HCT116 (cell line): ENCODE data around the gene STK4. TPM values are rescaled to one million over a fixed set of nuclear protein-coding genes. Genes with fewer than 3 reads are reported as not detected.

Source experiments
- ATAC-seq: fragments of 200-7000 bp; cut with Tn5 transposase; 2 replicates; pipeline ENCODE4 v1.9.1; 2020; ENCODE audit warnings: mild to moderate bottlenecking, moderate library complexity
- BruUV-seq: library from RNA; stranded (reverse); fragments of 400-500 nt; replicated peaks from 2 replicates; lab custom pipeline; 2021; lab: Mats Ljungman, UMichigan
- CTCF ChIA-PET: fragments of 300-600 bp; sonication (Branson Sonifier 250); formaldehyde crosslinking; loops from one replicate; lab custom pipeline; 2021; ENCODE audit warnings: antibody characterized with exemption; lab: Charles Lee
- POLR2A ChIA-PET: fragments of 300-600, 350-600 bp; sonication (Branson Sonifier 250); formaldehyde crosslinking; loops from one replicate; lab custom pipeline; 2021; ENCODE audit warnings: antibody characterized with exemption; lab: Charles Lee
- RAD21 ChIA-PET, 2 experiments: fragments of 300-600 bp; sonication (Branson Sonifier 250); formaldehyde crosslinking; loops; one replicate each; lab custom pipeline; 2023; ENCODE audit warnings: low total read pairs in 2 of 2; ENCODE audit not compliant: uncharacterized antibody in 2 of 2, unreplicated experiment in 2 of 2, low non-redundant PET in 1 of 2; lab: Charles Lee
- DNase-seq: peaks from one replicate; pipeline ENCODE4 v3.0.0-alpha.2; 2010; ENCODE audit warnings: low read depth, low spot score
- H2AFZ ChIP-seq: fragments of 200-600 bp; shearing (Covaris generic), sonication (generic); 2 replicates; pipeline ENCODE4 v1.6.1; 2017; ENCODE audit warnings: low read depth, mixed run types, mixed read lengths, antibody characterized with exemption, low read length; ENCODE audit not compliant: poor library complexity, severe bottlenecking
- H3K27ac ChIP-seq: 2 replicates; pipeline ENCODE4 v1.5.1; 2012; ENCODE audit warnings: low read depth, low read length
- H3K27me3 ChIP-seq: fragments of 200-600 bp; sonication (generic); 2 replicates; pipeline ENCODE4 v1.6.1; 2016; ENCODE audit warnings: mixed run types, low read length, mixed read lengths; ENCODE audit not compliant: insufficient read depth
- H3K36me3 ChIP-seq, 2 experiments: fragments of 200-500 bp in 1 of 2; fragments of 200-600 bp in 1 of 2; sonication (Bioruptor generic) in 1 of 2; sonication (generic) in 1 of 2; 2 replicates each; pipeline versions ENCODE4 v1.5.1 to v1.6.1; 2014 to 2016; ENCODE audit warnings: low read length in 2 of 2, inconsistent platforms in 1 of 2, mixed read lengths in 1 of 2, mixed run types in 1 of 2; ENCODE audit not compliant: insufficient read depth in 2 of 2, control insufficient read depth in 1 of 2
- H3K4me1 ChIP-seq, 2 experiments: fragments of 200-600 bp in 1 of 2; sonication (generic) in 1 of 2; 2 replicates each; pipeline versions ENCODE4 v1.5.1 to v1.6.1; 2012 to 2017; ENCODE audit warnings: low read length in 2 of 2, inconsistent platforms in 1 of 2, mild to moderate bottlenecking in 1 of 2, mixed read lengths in 1 of 2, mixed run types in 1 of 2, moderate library complexity in 1 of 2; ENCODE audit not compliant: insufficient read depth in 2 of 2, control insufficient read depth in 1 of 2
- H3K4me2 ChIP-seq: fragments of 200-600 bp; sonication (generic); 2 replicates; pipeline ENCODE4 v1.6.1; 2017; ENCODE audit warnings: mixed run types, low read length, mixed read lengths
- H3K4me3 ChIP-seq, 2 experiments: fragments of 200-600 bp in 1 of 2; sonication (generic) in 1 of 2; replicated peaks in 1 of 2; 2 replicates each; pipeline ENCODE4 v1.5.1; 2011 to 2016; ENCODE audit warnings: low read length in 2 of 2, control low read depth in 1 of 2, low read depth in 1 of 2, mild to moderate bottlenecking in 1 of 2, mixed read lengths in 1 of 2, mixed run types in 1 of 2
- H3K79me2 ChIP-seq: fragments of 200-600 bp; sonication (generic); 2 replicates; pipeline ENCODE4 v1.6.1; 2017; ENCODE audit warnings: mild to moderate bottlenecking, mixed run types, low read length, moderate library complexity, mixed read lengths; ENCODE audit not compliant: insufficient read depth
- H3K9ac ChIP-seq: fragments of 200-600 bp; sonication (generic); 2 replicates; pipeline ENCODE4 v1.6.1; 2016; ENCODE audit warnings: low read length, mixed read lengths
- H3K9me2 ChIP-seq: fragments of 200-600 bp; sonication (generic), shearing (Covaris generic); 2 replicates; pipeline ENCODE4 v1.6.1; 2017; ENCODE audit warnings: mixed run types, mild to moderate bottlenecking, moderate library complexity; ENCODE audit not compliant: insufficient read depth
- H3K9me3 ChIP-seq, 2 experiments: fragments of 200-500 bp in 1 of 2; fragments of 200-600 bp in 1 of 2; sonication (Bioruptor generic) in 1 of 2; sonication (generic) in 1 of 2; 2 replicates each; pipeline ENCODE4 v1.6.1; 2014 to 2017; ENCODE audit warnings: low read length in 2 of 2, mixed read lengths in 2 of 2, inconsistent platforms in 1 of 2, low read depth in 1 of 2, mild to moderate bottlenecking in 1 of 2, mixed run types in 1 of 2, moderate library complexity in 1 of 2; ENCODE audit not compliant: control insufficient read depth in 1 of 2, insufficient read depth in 1 of 2
- H4K20me1 ChIP-seq: fragments of 200-600 bp; sonication (generic), shearing (Covaris generic); 2 replicates; pipeline ENCODE4 v1.6.1; 2017; ENCODE audit warnings: mixed run types, mild to moderate bottlenecking, moderate library complexity; ENCODE audit not compliant: insufficient read depth
- CEBPB ChIP-seq: IDR thresholded peaks from 2 replicates; pipeline ENCODE4 v1.6.1; 2012; ENCODE audit warnings: low read depth
- ELF1 ChIP-seq: IDR thresholded peaks from 2 replicates; pipeline ENCODE4 v1.6.1; 2012; ENCODE audit warnings: low read depth, borderline replicate concordance
- EZH2phosphoT487 ChIP-seq: fragments of 200-600 bp; IDR thresholded peaks from 2 replicates; pipeline ENCODE4 v1.6.1; 2018; ENCODE audit warnings: antibody characterized with exemption, borderline replicate concordance
- FOSL1 ChIP-seq: IDR thresholded peaks from 2 replicates; pipeline ENCODE4 v1.6.1; 2012; ENCODE audit warnings: low read depth
- JUND ChIP-seq: IDR thresholded peaks from 2 replicates; pipeline ENCODE4 v1.6.1; 2012
- POLR2AphosphoS5 ChIP-seq: IDR thresholded peaks from 2 replicates; pipeline ENCODE4 v1.6.1; 2011; ENCODE audit warnings: mild to moderate bottlenecking, low read depth, low read length, moderate library complexity
- SIN3A ChIP-seq: IDR thresholded peaks from 2 replicates; pipeline ENCODE4 v1.6.1; 2012; ENCODE audit warnings: low read depth
- SP1 ChIP-seq: IDR thresholded peaks from 2 replicates; pipeline ENCODE4 v1.6.1; 2012; ENCODE audit warnings: low read depth
- YY1 ChIP-seq: IDR thresholded peaks from 2 replicates; pipeline ENCODE4 v1.6.1; 2011; ENCODE audit warnings: low read length, low read depth, moderate library complexity, mild to moderate bottlenecking; ENCODE audit not compliant: insufficient replicate concordance; ENCODE audit errors: extremely low read depth
- ZFX ChIP-seq: fragments of 450-650 bp; IDR thresholded peaks from 2 replicates; pipeline ENCODE4 v1.6.1; 2017
- ZNF274 ChIP-seq: fragments of 200-500 bp; sonication (Bioruptor generic); IDR thresholded peaks from 2 replicates; pipeline ENCODE4 v1.6.1; 2014; ENCODE audit warnings: mild to moderate bottlenecking, low read depth, low read length, inconsistent platforms
- intact Hi-C: fragments of 100-400 bp; cut with micrococcal nuclease; formaldehyde crosslinking; loops from 2 replicates; pipeline ENCODE4 v1.10.0; 2022
- total RNA-seq: library from RNA; stranded (reverse); gene quantifications from one replicate; pipeline ENCODE4 v1.2.1, GENCODE V29; 2021; ENCODE audit not compliant: unreplicated experiment
- TF ChIP-seq, protein P1 (sequence below): IDR thresholded peaks from 2 replicates; pipeline ENCODE4 v1.6.1; 2012
- TF ChIP-seq, protein P2 (sequence below): IDR thresholded peaks from 2 replicates; pipeline ENCODE4 v1.6.1; 2012; ENCODE audit warnings: low read depth

The STK4 gene
- total RNA-seq, 1 experiment from 2014 or later: 45.4 TPM

DNA sequence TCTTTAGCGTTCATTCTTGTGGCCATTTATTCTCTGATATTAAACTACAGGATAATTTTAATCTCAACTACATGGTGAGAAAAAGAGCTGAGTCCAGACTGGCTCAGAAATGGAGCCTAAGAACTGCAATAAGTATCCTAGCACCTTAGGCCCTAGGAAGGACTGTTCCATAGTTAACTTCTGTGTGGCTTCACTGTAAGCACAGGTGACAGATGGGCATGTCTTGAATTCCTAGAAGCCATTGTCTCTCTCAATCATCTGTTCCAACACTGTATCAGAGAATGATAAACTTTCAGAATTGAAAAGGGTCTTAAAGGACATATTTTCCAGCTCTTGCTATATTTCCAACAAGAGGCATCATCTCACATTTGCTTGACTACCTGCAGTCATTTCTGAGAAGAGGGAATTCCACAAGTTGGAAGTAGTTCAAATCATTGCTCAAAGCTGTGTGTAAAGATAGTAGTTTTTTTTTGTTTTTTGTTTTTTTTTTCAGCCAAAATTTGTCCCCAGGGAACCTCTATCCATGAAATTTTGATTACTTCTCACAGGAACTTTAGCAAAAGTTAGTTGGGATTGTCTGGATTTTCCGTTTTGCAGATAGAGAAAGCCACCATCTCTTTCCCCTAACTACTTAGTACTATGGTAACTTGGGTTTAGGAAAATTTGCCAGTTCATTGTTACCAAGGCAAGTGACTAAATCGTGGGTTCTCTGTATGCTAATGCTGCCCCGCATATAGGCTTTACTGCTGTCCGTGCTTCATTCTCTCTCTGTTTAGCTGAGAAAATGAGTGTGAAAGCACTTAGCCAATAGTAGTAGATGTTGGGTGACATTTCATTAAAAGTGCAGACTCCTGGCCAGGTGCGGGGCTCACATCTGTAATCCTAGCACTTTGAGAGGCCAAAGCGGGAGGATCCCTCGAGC lies 87.4 kb downstream of the STK4 start:
- BruUV-seq: no TSS peak
- Histone ChIP-seq H3K9me2 (no peaks in the 10 kb centered on the region), H3K27ac (no peak overlapping the region), H3K79me2 (peaks cover 8% of the 10 kb centered on the region), H3K4me1 (no peaks in the 10 kb centered on the region), H3K27me3 (no peaks in the 10 kb centered on the region), H2AFZ (no peak overlapping the region), H3K4me3 (no peak overlapping the region), H3K4me2 (no peak overlapping the region), H4K20me1 (no peaks in the 10 kb centered on the region), H3K9ac (no peak overlapping the region), H3K36me3 (peaks cover 0 to 6% of the 10 kb centered on the region in 2 experiments; a peak in 1 of 4 replicates), H3K9me3 (no peaks in the 10 kb centered on the region)
- ChIA-PET CTCF (interaction anchor here (7.4 kb wide), 1 partner anchor 10 kb away, joined by 32 read pairs; no protein-coding TSS in a partner anchor), POLR2A (no interaction called here), RAD21 (no interaction called here)
- TF ChIP-seq, protein P1, sequence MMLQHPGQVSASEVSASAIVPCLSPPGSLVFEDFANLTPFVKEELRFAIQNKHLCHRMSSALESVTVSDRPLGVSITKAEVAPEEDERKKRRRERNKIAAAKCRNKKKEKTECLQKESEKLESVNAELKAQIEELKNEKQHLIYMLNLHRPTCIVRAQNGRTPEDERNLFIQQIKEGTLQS: no peak
- TF ChIP-seq EZH2phosphoT487: no peak
- TF ChIP-seq SP1: no peak
- no peak for TF ChIP-seq CEBPB
- no peak for TF ChIP-seq YY1
- TF ChIP-seq ZFX: no peak
- TF ChIP-seq FOSL1: no peak
- no peak for TF ChIP-seq ZNF274
- TF ChIP-seq ELF1: no peak
- no peak for TF ChIP-seq JUND
- no peak for TF ChIP-seq SIN3A
- TF ChIP-seq, protein P2, sequence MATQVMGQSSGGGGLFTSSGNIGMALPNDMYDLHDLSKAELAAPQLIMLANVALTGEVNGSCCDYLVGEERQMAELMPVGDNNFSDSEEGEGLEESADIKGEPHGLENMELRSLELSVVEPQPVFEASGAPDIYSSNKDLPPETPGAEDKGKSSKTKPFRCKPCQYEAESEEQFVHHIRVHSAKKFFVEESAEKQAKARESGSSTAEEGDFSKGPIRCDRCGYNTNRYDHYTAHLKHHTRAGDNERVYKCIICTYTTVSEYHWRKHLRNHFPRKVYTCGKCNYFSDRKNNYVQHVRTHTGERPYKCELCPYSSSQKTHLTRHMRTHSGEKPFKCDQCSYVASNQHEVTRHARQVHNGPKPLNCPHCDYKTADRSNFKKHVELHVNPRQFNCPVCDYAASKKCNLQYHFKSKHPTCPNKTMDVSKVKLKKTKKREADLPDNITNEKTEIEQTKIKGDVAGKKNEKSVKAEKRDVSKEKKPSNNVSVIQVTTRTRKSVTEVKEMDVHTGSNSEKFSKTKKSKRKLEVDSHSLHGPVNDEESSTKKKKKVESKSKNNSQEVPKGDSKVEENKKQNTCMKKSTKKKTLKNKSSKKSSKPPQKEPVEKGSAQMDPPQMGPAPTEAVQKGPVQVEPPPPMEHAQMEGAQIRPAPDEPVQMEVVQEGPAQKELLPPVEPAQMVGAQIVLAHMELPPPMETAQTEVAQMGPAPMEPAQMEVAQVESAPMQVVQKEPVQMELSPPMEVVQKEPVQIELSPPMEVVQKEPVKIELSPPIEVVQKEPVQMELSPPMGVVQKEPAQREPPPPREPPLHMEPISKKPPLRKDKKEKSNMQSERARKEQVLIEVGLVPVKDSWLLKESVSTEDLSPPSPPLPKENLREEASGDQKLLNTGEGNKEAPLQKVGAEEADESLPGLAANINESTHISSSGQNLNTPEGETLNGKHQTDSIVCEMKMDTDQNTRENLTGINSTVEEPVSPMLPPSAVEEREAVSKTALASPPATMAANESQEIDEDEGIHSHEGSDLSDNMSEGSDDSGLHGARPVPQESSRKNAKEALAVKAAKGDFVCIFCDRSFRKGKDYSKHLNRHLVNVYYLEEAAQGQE: no peak
- no peak for TF ChIP-seq POLR2AphosphoS5
- no peak for ATAC-seq
- intact Hi-C loops: no loop called here
- no peak for DNase-seq
